ENCODE data around the gene TUBB4A. TPM values are rescaled to one million over a fixed set of nuclear protein-coding genes. Genes with fewer than 3 reads are reported as not detected.

The TUBB4A gene
- total and polyA plus RNA-seq, 10 of the 15 experiments (the other 5 are each of a cell fraction or from before 2014, with no cell fraction given), result 0.29 to 22.4 (median 3.8) TPM

GRCh38 chr19:6481541-6482342 is 20.4 kb downstream of the TUBB4A start, which contains the start of gene DENND1C (continued):
- TF ChIP-seq CBFB (IDR thresholded peaks at IDR 0.05; ENCODE audit: low read depth), result peak; percentile 61; the same call in 1 of the 2 replicates
- TF ChIP-seq SPI1 (IDR thresholded peaks at IDR 0.05; ENCODE audit: borderline replicate concordance, insufficient read depth, low read depth, low read length), result peak; percentile 75; the same call in 1 of the 2 replicates
- peak; percentile 56 for TF ChIP-seq NR2F1 (conservative IDR thresholded peaks at IDR 0.05)
- TF ChIP-seq SMAD5 (IDR thresholded peaks at IDR 0.05; ENCODE audit: low read depth), result 0 out of 2 replicates have a peak, but pooled peaks have one; percentile 60
- TF ChIP-seq PBX3 (IDR thresholded peaks at IDR 0.05; ENCODE audit: insufficient replicate concordance, low read depth, low read length), result no peak
- no peak for TF ChIP-seq ZNF274 (IDR thresholded peaks at IDR 0.05; ENCODE audit: insufficient read depth, insufficient read length)
- TF ChIP-seq IRF4 (IDR thresholded peaks at IDR 0.05; ENCODE audit: low read depth, low read length), result no peak
- TF ChIP-seq MEF2A (IDR thresholded peaks at IDR 0.05; ENCODE audit: insufficient read depth, low read depth, low read length), result no peak
- no peak for TF ChIP-seq YBX1 (IDR thresholded peaks at IDR 0.05)
- no peak for TF ChIP-seq SRF (IDR thresholded peaks at IDR 0.05; ENCODE audit: low read depth in 2 of 2, low read length in 2 of 2)
- TF ChIP-seq POU2F2 (IDR thresholded peaks at IDR 0.05; ENCODE audit: borderline replicate concordance, low read depth, low read length), result peak; percentile 29; the same call in 1 of the 3 replicates
- peak; percentile 47; the same call in 1 of the 2 replicates for TF ChIP-seq SMC3 (IDR thresholded peaks at IDR 0.05; ENCODE audit: borderline replicate concordance, low read length)
- TF ChIP-seq RELA (IDR thresholded peaks at IDR 0.05; ENCODE audit: borderline replicate concordance, partially characterized antibody), result no peak
- TF ChIP-seq SIN3A (IDR thresholded peaks at IDR 0.05; ENCODE audit: low read depth, low read length), result no peak
- no peak for TF ChIP-seq NR2C2 (IDR thresholded peaks at IDR 0.05; ENCODE audit: borderline replicate concordance, control insufficient read depth, insufficient read length, low read depth)
- no peak for TF ChIP-seq PAX5 (IDR thresholded peaks at IDR 0.05; ENCODE audit: borderline replicate concordance, low read depth, low read length)
- TF ChIP-seq USF2 (IDR thresholded peaks at IDR 0.05; ENCODE audit: borderline replicate concordance, low read depth, low read length), result no peak
- TF ChIP-seq CHD4 (IDR thresholded peaks at IDR 0.05), result no peak
- TF ChIP-seq ZBTB11 (CRISPR knock-in tag; IDR thresholded peaks at IDR 0.05), result no peak
- TF ChIP-seq RELB (IDR thresholded peaks at IDR 0.05; ENCODE audit: low read depth), result 0 out of 2 replicates have a peak, but pooled peaks have one; percentile 32

Measured in GM12878 (cell line).